SK-N-MC (cell line): ENCODE results near the gene PDK3.

Experiments
- EZH2 ChIP-seq: fragments of 200-600 bp; sonication (generic); IDR thresholded peaks from one replicate; pipeline ENCODE4 v1.6.1; 2017; ENCODE audit warnings: antibody characterized with exemption
- FOXP2 ChIP-seq: optimal IDR thresholded peaks from 2 replicates; pipeline ENCODE3; 2011; ENCODE audit warnings: mild to moderate bottlenecking, moderate library complexity; ENCODE audit not compliant: insufficient read depth; ENCODE audit errors: extremely low read length, control extremely low read depth
- POLR2AphosphoS5 ChIP-seq: IDR thresholded peaks from 2 replicates; pipeline ENCODE4 v1.6.1; 2012; ENCODE audit warnings: mild to moderate bottlenecking, low read depth, low read length, borderline replicate concordance

DNA sequence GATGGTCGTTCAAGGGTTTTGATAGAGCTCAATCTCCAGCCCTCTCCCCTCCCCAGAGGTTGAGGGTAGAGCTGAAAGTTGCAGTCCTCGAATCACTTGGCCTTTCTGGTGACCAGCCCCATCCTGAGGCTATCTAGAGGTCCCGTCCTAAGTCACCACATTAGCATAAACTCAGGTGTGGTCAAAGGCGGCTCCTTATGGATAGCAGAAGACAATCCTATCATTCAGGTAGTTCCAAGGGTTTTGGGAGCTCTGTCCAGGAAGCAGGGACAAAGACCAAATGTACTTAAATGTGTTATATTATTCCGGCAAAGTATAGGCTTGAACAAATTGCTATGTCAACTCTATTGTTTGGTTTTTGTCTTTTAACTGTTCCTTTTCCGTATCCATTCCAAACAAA, 30.6 kb downstream of the PDK3 start:
- TF ChIP-seq POLR2AphosphoS5 (no peak), EZH2 (no peak), FOXP2 (no peak)
